Heart right ventricle (tissue), 16 donors: ENCODE measurements around the gene TAF1D. TPM values are rescaled to one million over a fixed set of nuclear protein-coding genes. Genes with fewer than 3 reads are reported as not detected.
"Not testable (repeated sequence)": the region's sequence is repeated elsewhere in the genome, so short reads cannot be mapped to it uniquely, and the experiment has no call there.

ENCODE experiments used
- ATAC-seq, 8 donors: fragments of 200-7000 bp; cut with Tn5 transposase; one replicate each; pipeline ENCODE4 v1.9.1; 2020; ENCODE audit warnings: mild to moderate bottlenecking in 8 of 8, moderate library complexity in 8 of 8, moderate number of reproducible peaks in 1 of 8
- DNase-seq, 2 donors: peaks; one replicate each; pipeline ENCODE4 v3.0.0-alpha.2; 2020
- H3K27ac ChIP-seq, 10 donors: fragments of 200-600 bp; sonication (generic) in 2 of 10; one replicate each; pipeline versions ENCODE4 v1.5.0 to v1.8.0; 2020 to 2022; ENCODE audit warnings: mild to moderate bottlenecking in 3 of 10
- H3K27me3 ChIP-seq, 7 donors: fragments of 200-600 bp; one replicate each; pipeline ENCODE4 v1.8.0; 2021 to 2022; ENCODE audit warnings: mild to moderate bottlenecking in 2 of 7
- H3K36me3 ChIP-seq, 9 donors: fragments of 200-600 bp; sonication (generic) in 1 of 9; one replicate each; pipeline versions ENCODE4 v1.5.0 to v1.8.0; 2020 to 2022; ENCODE audit warnings: mild to moderate bottlenecking in 2 of 9
- H3K4me1 ChIP-seq, 9 donors: fragments of 200-600 bp; sonication (generic) in 1 of 9; one replicate each; pipeline versions ENCODE4 v1.5.0 to v1.8.0; 2020 to 2022; ENCODE audit warnings: mild to moderate bottlenecking in 4 of 9
- H3K4me3 ChIP-seq, 10 donors: fragments of 200-600 bp; sonication (generic) in 2 of 10; one replicate each; pipeline versions ENCODE4 v1.5.0 to v1.8.0; 2020 to 2022; ENCODE audit warnings: mild to moderate bottlenecking in 7 of 10, moderate library complexity in 2 of 10
- H3K9me3 ChIP-seq, 11 donors: fragments of 200-600 bp in 10 of 11; sonication (generic) in 2 of 11; one replicate each; pipeline versions ENCODE4 v1.5.0 to v1.8.0; 2013 to 2022; ENCODE audit warnings: mild to moderate bottlenecking in 2 of 11, control low read depth in 1 of 11, moderate library complexity in 1 of 11
- WGBS, 2 donors: extraction: QIAGEN DNeasy Blood & Tissue Kit; methylation state at CpG; one replicate each; pipeline ENCODE4 v1.1.7; 2013; ENCODE audit warnings: inconsistent platforms in 1 of 2; 5-methylcytosine and 5-hydroxymethylcytosine counted together
- intact Hi-C, 10 donors: fragments of 100-400 bp; cut with DNase I; formaldehyde crosslinking; loops; one replicate each; pipeline versions ENCODE4 v1.11.1 to v1.14.2; 2022
- polyA plus RNA-seq, 2 donors: library from polyadenylated mRNA; stranded (reverse); fragments of 200-250 nt; gene quantifications; one replicate each; pipeline ENCODE4 v1.2.3, GENCODE V29; 2013
- total RNA-seq, 10 donors: library from RNA; stranded (reverse); fragmentation: NEBNext Ultra II Directional in 3 of 10; extraction: Animal tissue kit (Norgen Biotek cat#: 25700) in 3 of 10; gene quantifications; one replicate each; pipeline versions ENCODE4 v1.2.1 to v1.2.4, GENCODE V29; 2021 to 2023
- TF ChIP-seq, protein P1 (sequence below), 9 donors: fragments of 200-600 bp; sonication (generic) in 2 of 9; IDR thresholded peaks; one replicate each; pipeline versions ENCODE4 v1.5.0 to v1.8.0; 2021 to 2022; ENCODE audit warnings: antibody characterized with exemption in 9 of 9, mild to moderate bottlenecking in 5 of 9, moderate library complexity in 1 of 9
- donor health status: Arrhythmogenic right ventricular cardiomyopathy.
- donor health status: ischemic (EF 13 %, LVEDD 7.1; RV severe dilation, severe dysfunction).
- donor health status: healthy with polysubstance abuse.
- donor health status: DM: no; HTN: yes; CAD: no.
- donor health status: DM: no; HTN: no; CAD: no.
- donor health status: ischemic (EF 25% LVEDD 6.9; RV normal size, moderate dysfunction).
- donor health status: ischemic (EF 25% LVEDD 5.7; RV mildly dilated, moderate dysfunction).
- donor health status: healthy.
- donor health status: DM: yes; HTN: yes; CAD: no.
- donor health status: Ischemic cardiomyopathy.
- donor health status: ischemic (EF 35%, LVEDD 5.7; RV mildly dilated, moderate dysfunction).
- donor health status: nonischemic (EF 11% LVEDD 7.7; RV severe dilation, severe dysfunction).
- donor health status: DM: yes; HTN: yes; CAD: no.
- donor health status: PGD.
- donor health status: ischemic (EF 29% LVEDD 5.4; RV normal size, mild dysfunction).
- donor health status: nonischemic (EF 23%, LVEDD 6.1; RV moderate dilation, normal function).

TAF1D gene
- total and polyA plus RNA-seq, 12 donors = 24.0 to 114 (median 33.5) TPM

DNA sequence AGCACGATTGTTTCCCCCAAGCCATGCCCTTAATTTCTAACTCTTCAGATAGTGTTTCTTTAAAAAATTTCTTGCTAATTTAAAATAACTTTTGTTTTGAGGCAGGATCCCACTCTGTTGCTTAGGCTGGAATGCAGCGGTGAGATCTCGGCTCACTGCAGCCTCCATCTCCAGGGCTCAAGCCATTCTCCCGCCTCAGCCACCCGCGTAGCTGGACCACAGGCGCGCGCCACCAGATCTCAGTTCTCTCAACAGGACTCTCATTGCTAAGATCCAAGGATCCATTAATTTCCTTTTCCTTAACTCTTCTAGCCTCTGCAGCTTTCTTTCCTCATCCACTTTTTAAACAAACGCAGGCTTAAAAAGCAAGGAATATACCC is 42.5 kb upstream of the TAF1D start:
- ATAC-seq = peak; percentile 41 to 66 (median 56)
- no peaks in the 10 kb centered on the region for H3K9me3 ChIP-seq
- peak overlapping the region; percentile 78 to 99 (median 96) for H3K4me3 ChIP-seq
- no peaks in the 10 kb centered on the region for H3K27me3 ChIP-seq
- H3K36me3 ChIP-seq = peaks cover 0 to 14% (median 5%) of the 10 kb centered on the region in 9 donors
- WGBS, 2 donors = 0 to 1% methylated on average over 10 of the region's 10 CpGs
- intact Hi-C loops = loop anchor here in 7 of 10 donors (1.0 to 5.0 kb wide), 3 partner anchors 41 to 43 kb away; partner anchors contain the start of genes C11orf54 (in 7 of the 7) and TAF1D (in 7 of the 7)
- no peak for DNase-seq
- peak overlapping the region; percentile 67 to 98 (median 95) for H3K27ac ChIP-seq
- TF ChIP-seq, protein P1, sequence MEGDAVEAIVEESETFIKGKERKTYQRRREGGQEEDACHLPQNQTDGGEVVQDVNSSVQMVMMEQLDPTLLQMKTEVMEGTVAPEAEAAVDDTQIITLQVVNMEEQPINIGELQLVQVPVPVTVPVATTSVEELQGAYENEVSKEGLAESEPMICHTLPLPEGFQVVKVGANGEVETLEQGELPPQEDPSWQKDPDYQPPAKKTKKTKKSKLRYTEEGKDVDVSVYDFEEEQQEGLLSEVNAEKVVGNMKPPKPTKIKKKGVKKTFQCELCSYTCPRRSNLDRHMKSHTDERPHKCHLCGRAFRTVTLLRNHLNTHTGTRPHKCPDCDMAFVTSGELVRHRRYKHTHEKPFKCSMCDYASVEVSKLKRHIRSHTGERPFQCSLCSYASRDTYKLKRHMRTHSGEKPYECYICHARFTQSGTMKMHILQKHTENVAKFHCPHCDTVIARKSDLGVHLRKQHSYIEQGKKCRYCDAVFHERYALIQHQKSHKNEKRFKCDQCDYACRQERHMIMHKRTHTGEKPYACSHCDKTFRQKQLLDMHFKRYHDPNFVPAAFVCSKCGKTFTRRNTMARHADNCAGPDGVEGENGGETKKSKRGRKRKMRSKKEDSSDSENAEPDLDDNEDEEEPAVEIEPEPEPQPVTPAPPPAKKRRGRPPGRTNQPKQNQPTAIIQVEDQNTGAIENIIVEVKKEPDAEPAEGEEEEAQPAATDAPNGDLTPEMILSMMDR (IDR thresholded peaks at IDR 0.05) = peak in 1 of 9 donors; percentile 20
- peaks cover 7 to 40% (median 34%) of the 10 kb centered on the region in 9 donors for H3K4me1 ChIP-seq

DNA sequence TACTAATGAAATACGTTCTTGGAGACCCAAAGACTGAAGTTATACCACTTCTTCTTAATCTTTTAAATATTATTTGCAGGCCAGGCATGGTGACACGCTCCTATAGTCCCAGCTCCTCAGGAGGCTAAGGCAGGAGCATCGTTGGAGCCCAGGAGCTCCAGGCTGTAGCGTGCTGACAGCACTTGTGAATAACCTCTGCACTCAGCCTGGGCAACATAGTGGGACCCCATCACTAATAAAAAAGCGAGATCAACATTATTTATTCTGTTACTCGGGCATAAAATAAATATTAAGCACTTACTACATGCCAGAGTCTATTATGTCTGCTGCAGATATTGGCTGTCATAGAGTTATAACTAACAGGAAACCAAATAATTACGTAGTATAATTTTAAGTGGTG is 42.1 kb upstream of the TAF1D start:
- intact Hi-C loops = loop anchor here in 4 of 10 donors (5.0 kb wide), 1 partner anchor 41 kb away; the partner anchor contains the start of genes C11orf54 (in 4 of the 4) and TAF1D (in 4 of the 4)
- peak overlapping the region in 6 of 10 donors; percentile 91 to 98 (median 95) for H3K27ac ChIP-seq
- no peaks in the 10 kb centered on the region for H3K27me3 ChIP-seq
- ATAC-seq (no peak), DNase-seq (no peak)
- WGBS, 2 donors = 55 to 56% methylated on average over 7 of the region's 7 CpGs
- peaks cover 0 to 10% (median 2%) of the 10 kb centered on the region in 9 donors for H3K36me3 ChIP-seq
- H3K9me3 ChIP-seq = no peaks in the 10 kb centered on the region
- peaks cover 7 to 40% (median 34%) of the 10 kb centered on the region in 9 donors for H3K4me1 ChIP-seq
- peak overlapping the region; percentile 78 to 99 (median 96) for H3K4me3 ChIP-seq
- TF ChIP-seq, protein P1 (IDR thresholded peaks at IDR 0.05) = no peak

DNA sequence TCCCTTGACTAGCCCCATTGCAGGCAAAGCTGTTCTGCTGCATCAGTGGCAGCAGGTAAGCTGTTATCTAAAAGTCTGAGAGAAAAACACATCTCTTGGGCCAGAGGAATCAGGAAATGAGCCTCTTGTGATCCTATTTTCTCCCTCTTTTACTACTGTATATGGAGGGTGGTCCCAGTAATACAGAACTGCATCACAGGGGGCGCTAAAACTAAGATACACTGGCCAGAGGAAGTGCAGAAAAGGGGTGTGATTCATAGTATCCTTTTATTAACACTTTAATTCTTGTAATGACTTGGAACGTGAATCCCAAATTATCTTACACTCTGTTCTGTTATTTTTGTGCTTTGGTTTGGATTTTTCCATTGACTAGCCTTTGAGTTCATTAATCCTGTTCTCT is 34.0 kb upstream of the TAF1D start:
- DNase-seq = no peak
- Histone ChIP-seq H3K4me1 (peaks cover 0 to 11% (median 0%) of the 10 kb centered on the region in 9 donors), H3K36me3 (no peaks in the 10 kb centered on the region), H3K27ac (no peak overlapping the region), H3K9me3 (no peaks in the 10 kb centered on the region), H3K27me3 (no peaks in the 10 kb centered on the region), H3K4me3 (no peak overlapping the region)
- 49 to 54% methylated on average over 2 of the region's 2 CpGs for WGBS, 2 donors
- intact Hi-C loops = no loop called here
- ATAC-seq = no peak
- TF ChIP-seq, protein P1 (IDR thresholded peaks at IDR 0.05) = peak in 1 of 9 donors; percentile 17

DNA sequence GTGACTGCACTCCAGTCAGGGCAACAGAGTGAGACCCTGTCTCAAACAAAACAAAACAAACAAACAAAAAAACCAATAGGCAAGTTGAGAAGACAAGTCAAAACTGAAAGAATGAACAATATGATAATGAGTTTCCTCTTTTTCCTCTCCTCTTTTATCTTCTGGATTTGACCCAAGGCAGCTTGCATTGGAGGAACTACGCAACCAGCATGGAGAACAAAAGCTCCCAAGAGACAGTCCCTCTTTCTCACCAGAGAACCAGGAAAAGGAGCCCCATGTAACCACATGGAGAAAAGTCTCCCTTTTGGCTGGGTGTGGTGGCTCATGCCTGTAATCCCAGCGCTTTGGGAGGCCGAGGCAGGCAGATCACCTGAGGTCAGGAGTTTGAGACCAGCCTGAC is 33.3 kb upstream of the TAF1D start:
- DNase-seq, H3K36me3 ChIP-seq, H3K4me3 ChIP-seq, H3K27me3 ChIP-seq, intact Hi-C loops, ATAC-seq, H3K9me3 ChIP-seq, H3K27ac ChIP-seq: not testable (repeated sequence)
- H3K4me1 ChIP-seq = peaks cover 0 to 11% (median 0%) of the 10 kb centered on the region in 9 donors
- WGBS, 2 donors = 73 to 75% methylated on average over 3 of the region's 3 CpGs

DNA sequence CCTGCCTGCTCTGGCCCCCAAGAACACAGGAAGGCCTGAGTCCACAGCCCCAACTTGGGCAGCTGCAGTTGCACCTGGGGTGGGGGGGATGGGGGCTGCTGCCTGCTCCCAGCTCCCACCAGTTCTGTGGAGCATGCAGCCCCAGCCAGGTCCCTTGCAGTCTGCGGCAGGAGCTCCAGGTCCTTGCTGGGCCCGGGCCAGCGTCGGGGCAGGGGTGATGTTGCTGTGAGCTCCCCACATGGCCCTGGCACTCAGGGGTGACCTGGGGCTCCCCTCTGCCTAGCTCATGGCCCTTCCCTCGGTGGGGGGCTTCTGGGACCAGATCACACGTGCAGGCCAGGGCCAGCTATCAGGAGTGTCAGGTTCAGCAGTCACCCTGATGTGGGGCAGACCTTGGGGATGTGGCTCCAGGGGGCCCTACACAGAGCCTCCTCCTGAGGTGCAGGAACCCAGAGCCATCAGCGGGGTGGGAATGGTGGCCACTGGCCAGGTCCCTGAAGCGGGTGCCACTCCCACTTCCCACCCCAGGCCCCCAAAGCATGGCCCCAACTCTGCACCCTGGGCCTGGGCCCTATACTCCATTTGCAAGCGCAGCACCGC is 32.4 kb upstream of the TAF1D start:
- TF ChIP-seq, protein P1 (IDR thresholded peaks at IDR 0.05) = no peak
- 88 to 90% methylated on average over 10 of the region's 10 CpGs for WGBS, 2 donors
- Histone ChIP-seq H3K4me3 (no peak overlapping the region), H3K4me1 (peaks cover 0 to 11% (median 0%) of the 10 kb centered on the region in 9 donors), H3K27ac (no peak overlapping the region), H3K36me3 (no peaks in the 10 kb centered on the region), H3K27me3 (no peaks in the 10 kb centered on the region), H3K9me3 (no peaks in the 10 kb centered on the region)
- intact Hi-C loops = no loop called here
- ATAC-seq = peak in 3 of 8 donors; percentile 22 to 59 (median 29)
- DNase-seq = no peak
